HepG2 (cell line): Measurements from ENCODE around the gene SPTBN5. TPM values are rescaled to one million over a fixed set of nuclear protein-coding genes. Genes with fewer than 3 reads are reported as not detected.

Experiments
- CTCF ChIP-seq: sonication (generic); formaldehyde crosslinking; IDR thresholded peaks from 2 replicates; pipeline ENCODE4 v1.5.0; 2020; ENCODE audit warnings: mild to moderate bottlenecking, missing genetic modification reagents, moderate library complexity
- HNRNPLL ChIP-seq: fragments of 200-400 bp; formaldehyde crosslinking; IDR thresholded peaks from 2 replicates; pipeline ENCODE4 v1.6.1; 2017; ENCODE audit warnings: mild to moderate bottlenecking, low read depth, low read length; ENCODE audit not compliant: poor library complexity, severe bottlenecking
- MTA1 ChIP-seq: sonication (generic); formaldehyde crosslinking; IDR thresholded peaks from 2 replicates; pipeline ENCODE4 v1.4.0; 2020; ENCODE audit warnings: missing genetic modification reagents, mild to moderate bottlenecking, borderline replicate concordance
- MXD3 ChIP-seq: IDR thresholded peaks from 2 replicates; pipeline ENCODE4 v1.6.1; 2016; ENCODE audit warnings: mild to moderate bottlenecking, missing biosample characterization, missing genetic modification reagents
- NBN ChIP-seq: fragments of 450-650 bp; conservative IDR thresholded peaks from 2 replicates; pipeline ENCODE4 v1.6.1; 2017
- ZNF510 ChIP-seq: sonication (generic); formaldehyde crosslinking; IDR thresholded peaks from 2 replicates; pipeline ENCODE4 v1.4.0; 2020; ENCODE audit warnings: low read depth, mild to moderate bottlenecking, missing genetic modification reagents
- ZNF646 ChIP-seq: sonication (generic); formaldehyde crosslinking; IDR thresholded peaks from 2 replicates; pipeline ENCODE4 v1.9.0; 2021; ENCODE audit warnings: mild to moderate bottlenecking, missing genetic modification reagents
- polyA plus RNA-seq, 8 experiments: library from polyadenylated mRNA; depleted of rRNA in 3 of 8; stranded (reverse) in 7 of 8; unstranded in 1 of 8; fragments of >200 nt; fragmentation: Illumina TruSeq in 4 of 8; extraction: Trizol in 4 of 8; gene quantifications; 2 replicates each; pipeline versions ENCODE4 v1.2.1 to v1.2.3, GENCODE V29; 2011 to 2016; ENCODE audit warnings: low read depth in 4 of 8, missing spikeins in 1 of 8, mixed read lengths in 1 of 8; ENCODE audit not compliant: insufficient read depth in 1 of 8
- total RNA-seq, 5 experiments: library from RNA; depleted of rRNA; stranded (reverse); fragments of >200 nt; fragmentation: Illumina TruSeq; extraction: Trizol; gene quantifications; 2 replicates each; pipeline ENCODE4 v1.2.3, GENCODE V29; 2016; ENCODE audit warnings: low read depth in 1 of 5

SPTBN5 gene
- total and polyA plus RNA-seq, 2 of the 13 experiments (the other 11 are each of a cell fraction or from before 2014, with no cell fraction given) = 0.01 to 0.07 TPM

- TF ChIP-seq MTA1 (CRISPR knock-in tag) = no peak
- TF ChIP-seq ZNF646 (CRISPR knock-in tag) = no peak
- TF ChIP-seq ZNF510 (CRISPR knock-in tag) = no peak
- no peak for TF ChIP-seq HNRNPLL
- no peak for TF ChIP-seq NBN
- TF ChIP-seq CTCF (CRISPR knock-in tag) = no peak
- no peak for TF ChIP-seq MXD3 (CRISPR knock-in tag)
Measured at GRCh38 chr15:41825572-41826535, 68.0 kb downstream of the SPTBN5 start (continued).
